Islet precursor cell (in vitro differentiated cells): ENCODE data around the gene STAC.

ENCODE experiments used
- DNase-seq: peaks from one replicate; pipeline ENCODE4 v3.0.0-alpha.2; 2018

The STAC gene, protein sequence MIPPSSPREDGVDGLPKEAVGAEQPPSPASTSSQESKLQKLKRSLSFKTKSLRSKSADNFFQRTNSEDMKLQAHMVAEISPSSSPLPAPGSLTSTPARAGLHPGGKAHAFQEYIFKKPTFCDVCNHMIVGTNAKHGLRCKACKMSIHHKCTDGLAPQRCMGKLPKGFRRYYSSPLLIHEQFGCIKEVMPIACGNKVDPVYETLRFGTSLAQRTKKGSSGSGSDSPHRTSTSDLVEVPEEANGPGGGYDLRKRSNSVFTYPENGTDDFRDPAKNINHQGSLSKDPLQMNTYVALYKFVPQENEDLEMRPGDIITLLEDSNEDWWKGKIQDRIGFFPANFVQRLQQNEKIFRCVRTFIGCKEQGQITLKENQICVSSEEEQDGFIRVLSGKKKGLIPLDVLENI

DNA sequence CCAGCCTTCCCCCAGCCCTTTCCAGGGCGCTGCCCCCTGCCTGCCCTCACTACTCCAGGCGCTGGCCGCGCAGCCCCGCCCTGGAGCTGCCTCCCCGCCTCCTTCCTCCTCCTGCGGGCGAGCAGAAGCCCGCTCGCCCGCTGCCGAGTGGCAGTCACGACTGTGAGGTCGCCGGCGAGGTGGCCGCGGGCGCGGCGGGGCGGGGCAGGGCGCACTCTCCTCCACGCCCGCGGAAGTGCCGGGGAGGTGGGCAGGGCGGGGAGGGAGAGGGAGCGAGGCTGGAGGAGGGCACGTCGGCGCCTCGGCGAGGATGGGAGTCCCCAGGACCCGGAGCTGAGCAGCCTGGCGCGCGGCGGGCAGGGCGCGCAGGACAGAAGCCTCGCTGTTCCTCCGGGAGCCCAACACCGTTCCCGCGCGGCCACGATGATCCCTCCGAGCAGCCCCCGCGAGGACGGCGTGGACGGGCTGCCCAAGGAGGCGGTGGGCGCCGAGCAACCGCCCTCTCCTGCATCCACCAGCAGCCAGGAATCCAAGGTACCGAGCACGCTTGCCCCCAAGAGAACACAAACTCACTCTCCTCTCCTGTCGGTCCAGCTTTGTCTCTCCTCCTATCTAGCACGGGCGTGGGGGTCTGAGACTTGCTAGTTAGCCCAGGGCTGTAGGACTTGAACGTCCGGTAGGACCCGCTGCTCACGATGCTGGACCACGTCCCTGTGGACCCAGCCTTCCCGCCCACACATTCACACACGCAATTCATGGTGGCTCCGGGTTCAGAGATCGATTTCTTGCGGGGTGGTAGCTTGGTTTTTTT lies at the start of gene STAC:
STAC (plus strand) TSS at position 284 of the 811 bp plus-strand sequence; CDS start at position 424, 140 bp downstream.
- DNase-seq: peak; percentile 86

- no peak for DNase-seq
These were observed 48.2 kb upstream of the STAC start for GRCh38 chr3:36332139-36332538.

- peak; percentile 73 for DNase-seq
These were observed 18.1 kb upstream of the STAC start for GRCh38 chr3:36362216-36362615.

DNA sequence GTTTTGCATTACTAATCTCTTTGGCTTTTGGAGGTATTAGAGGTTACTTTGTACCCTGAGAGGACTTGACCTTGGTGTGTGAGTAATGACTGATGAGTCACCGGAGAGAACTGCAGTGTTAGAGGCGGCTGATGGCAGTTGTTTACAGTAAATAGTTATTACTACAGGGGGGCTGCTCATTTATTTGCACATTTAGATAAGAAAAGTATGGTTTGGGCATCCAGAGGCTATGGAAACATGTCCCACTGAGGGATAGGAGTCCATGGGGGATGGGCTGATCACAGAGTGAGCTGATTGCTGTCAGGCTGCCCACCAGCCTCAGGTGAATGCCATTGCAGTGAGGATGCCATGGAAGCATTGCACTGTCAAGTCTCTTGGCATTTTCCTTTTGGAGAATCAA lies 17.3 kb upstream of the STAC start:
- DNase-seq: peak; percentile 84

DNA sequence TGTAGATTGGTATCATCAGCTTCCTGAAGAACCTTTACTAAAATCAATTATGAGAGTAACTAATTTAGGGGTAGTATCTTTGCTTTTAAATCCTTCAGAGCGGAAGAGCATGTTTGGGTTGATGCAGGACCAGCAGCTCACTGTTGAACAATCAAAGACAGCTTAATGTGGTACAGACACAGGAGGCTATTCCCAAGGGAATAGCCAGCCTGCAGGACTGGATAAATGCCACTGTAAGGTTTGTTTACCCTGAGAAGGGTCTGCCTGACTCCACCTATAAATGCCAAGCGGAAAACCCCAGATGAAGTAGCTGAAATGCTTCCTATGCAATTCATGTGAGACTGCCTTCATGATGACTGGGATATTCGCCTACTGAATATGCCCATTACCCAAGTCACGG lies 16.0 kb upstream of the STAC start:
- no peak for DNase-seq

DNA sequence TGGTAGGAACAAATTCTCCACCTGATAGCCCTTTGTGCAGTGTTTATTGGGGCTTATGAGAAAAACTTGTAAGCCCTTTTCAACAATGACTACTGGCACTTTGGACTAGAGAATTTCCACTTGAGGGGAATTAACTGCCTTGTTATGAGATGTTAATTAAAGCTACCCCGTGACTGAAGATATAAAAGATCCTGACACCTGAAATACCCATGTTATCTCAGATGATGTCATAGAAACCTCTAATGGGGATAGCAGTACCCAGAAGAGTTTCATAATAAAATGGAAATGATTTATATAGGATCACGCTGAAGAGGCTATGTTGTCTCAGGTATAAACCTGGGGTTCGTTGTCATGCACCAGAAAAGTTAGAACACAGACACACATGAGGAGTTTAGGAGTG lies 14.5 kb upstream of the STAC start:
- no peak for DNase-seq

GRCh38 chr3:36366308-36366707 lies 14.0 kb upstream of the STAC start:
- no peak for DNase-seq

DNA sequence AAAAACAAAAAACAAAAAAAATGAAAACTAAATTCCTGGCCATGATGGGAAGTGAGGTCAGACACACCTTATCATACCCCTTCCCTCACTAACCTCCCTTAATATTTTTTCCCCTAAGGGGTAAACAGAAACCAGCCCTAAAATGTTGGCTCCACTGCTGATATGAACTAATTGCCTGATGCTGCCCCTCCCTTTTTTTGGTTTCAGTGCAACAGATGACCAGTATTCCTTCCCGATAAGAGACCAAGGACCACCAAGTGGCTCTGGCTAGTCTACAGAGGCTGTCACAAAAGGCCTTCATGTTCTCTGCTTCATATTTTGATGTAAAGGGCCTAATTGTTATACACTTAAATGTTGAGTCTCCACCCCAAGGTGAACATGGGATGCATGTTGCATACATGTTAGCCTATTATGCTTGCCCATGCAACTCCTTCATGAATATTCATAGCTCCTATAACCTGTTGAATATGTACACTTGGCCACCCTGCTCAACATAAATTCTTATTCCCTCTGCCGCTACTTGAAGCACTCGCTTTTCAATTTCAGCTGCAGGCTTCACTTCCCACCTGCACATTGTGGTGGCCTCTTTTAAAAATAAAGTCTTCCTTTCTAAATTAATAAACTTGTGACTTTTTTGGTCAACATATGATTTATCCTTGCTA lies 12.3 kb upstream of the STAC start:
- no peak for DNase-seq

GRCh38 chr3:36372534-36372935 lies 7.8 kb upstream of the STAC start:
- DNase-seq: no peak

DNA sequence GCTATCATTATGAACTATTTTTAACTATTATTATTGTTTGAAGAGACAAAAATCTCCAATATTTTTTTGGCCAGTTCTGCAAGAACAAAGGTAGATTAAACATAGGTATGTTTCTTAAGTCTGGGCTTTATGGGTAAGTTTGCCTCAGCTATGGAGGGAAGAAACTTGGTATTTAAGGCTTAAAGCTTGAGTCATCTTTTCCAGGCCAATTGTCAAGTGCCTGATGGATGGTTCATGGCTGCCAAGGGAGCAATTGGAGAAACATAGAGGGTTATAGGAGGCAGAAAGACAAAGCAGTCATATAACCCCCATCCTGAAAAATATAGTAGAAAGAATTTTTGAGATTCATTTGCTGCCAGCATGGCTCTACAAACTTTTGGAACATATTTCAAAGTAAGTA lies 7.2 kb upstream of the STAC start:
- DNase-seq: no peak

- no peak for DNase-seq
These were observed 6.6 kb upstream of the STAC start for GRCh38 chr3:36373666-36374065.

DNA sequence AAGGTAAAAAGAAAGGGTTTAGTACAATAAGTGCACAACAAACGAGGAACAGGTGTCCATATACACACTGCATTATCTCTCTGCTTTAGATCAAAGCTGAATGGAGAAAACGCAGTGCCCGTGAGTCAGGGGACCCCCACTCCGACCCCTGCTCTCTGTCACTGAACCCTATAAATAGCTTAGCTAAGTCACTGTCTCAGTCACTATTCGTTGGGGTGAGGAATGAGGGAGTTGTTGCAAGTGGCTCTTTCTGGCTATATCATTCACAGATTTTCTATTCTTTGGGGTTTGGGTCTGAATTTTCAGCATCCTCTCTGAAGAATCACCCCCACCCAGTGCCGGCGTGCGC lies 458 bp upstream of the STAC start:
- no peak for DNase-seq

DNA sequence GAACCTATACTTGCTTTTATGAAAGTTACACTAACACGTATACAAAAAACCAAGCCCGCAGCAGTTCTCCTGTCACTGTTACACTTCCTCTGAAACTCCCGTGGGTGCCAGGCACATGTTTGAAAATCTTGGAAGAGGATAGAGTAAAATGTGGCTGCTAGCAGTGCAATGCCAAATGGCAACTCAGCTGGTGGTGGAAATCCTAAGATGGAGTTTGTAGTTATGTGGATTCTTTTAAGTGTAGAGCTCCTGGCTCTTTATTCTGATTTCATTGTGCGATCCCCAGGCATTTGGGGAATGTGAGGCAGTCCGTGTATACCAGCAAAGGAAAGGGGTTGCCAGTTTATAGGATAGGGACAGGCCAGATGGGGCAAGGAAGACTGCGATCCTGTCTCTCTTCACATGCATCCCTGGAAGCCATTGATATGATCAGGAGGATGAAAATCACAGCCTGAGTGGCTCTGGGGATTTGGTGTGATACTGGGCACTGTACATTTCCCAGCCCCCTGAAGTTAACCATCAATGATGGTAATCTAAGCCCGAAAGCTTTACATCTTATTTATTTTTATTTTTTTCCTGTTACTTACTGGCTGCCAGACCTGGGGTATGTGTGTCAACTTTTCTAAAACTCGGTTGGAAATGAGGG lies 1.1 kb downstream of the STAC start:
- DNase-seq: no peak

DNA sequence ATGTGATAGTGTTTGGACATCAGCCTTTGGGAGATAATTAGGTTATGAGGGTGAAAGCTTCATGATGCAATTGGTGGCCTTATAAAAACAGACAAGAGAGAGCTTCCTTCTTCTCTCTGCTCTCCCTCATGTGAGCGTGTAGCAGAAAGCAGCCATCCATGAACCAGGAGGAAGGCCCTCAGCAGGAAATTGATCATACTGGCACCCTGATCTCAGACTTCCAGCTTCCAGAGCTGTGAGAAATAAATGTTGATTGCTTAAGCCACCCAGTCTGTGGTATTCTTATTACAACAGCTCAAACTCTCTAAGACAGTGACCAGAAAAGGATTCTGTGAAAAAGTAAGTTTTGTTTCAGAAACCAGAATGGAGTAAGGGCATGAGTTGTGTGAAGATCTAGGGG lies 13.3 kb downstream of the STAC start:
- DNase-seq: no peak

DNA sequence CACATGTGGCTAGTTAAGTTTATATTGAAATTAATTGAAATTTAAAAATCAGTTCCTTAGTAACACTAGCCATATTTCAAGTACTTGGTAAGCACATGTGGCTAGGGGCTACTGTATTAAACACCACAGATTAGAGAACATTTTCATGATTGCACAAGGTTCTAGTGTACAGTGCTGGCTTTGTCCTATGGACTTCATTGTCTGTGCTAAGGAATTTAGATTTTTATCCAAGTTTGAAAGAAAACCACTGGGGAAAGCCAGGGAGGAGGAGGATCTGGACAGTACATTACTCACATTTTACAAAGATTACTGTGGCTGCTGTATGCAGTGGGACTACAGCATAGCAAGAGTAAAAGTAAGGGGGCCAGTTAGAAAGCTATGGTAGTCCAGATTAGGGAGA lies 13.9 kb downstream of the STAC start:
- no peak for DNase-seq

GRCh38 chr3:36397841-36398240 lies 17.5 kb downstream of the STAC start:
- DNase-seq: no peak

DNA sequence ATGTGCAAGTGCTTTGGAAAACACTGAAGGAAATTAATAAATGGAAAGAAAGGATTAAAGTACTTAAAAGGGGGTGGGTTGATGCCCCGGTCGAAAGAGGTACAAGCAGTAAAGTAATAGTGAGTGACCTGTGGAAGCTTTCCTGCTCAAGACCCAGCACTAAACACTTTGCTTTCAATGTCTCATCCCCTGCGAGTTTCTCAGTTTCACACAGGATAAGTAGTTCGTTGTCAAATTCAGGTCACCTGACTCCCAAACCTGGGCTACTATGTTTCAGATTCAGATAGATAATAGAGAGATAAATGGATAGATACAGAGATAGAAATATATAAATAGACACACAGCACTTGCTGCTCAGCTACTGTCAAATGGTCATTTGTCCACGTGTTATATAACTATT lies 19.6 kb downstream of the STAC start:
- DNase-seq: no peak

DNA sequence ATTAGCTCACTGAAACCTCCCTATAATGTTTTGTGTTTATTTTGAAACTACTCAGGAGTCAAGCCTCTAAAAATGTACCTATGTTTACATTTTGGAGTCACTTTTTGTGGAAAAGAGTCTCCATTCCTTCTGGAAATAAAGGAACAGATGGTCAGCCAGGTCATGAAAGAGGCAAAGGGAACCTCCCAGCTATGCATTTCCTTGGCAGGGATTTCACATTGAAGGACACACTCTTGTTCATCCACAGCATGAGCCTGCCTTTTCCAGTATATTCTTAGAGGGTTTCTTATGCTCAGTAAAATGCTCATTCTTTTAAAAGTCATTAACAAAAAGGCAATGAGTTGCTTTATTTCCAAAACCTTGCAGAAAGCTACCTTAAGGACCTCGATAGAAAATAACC lies 20.8 kb downstream of the STAC start:
- no peak for DNase-seq

GRCh38 chr3:36403661-36404060 lies 23.4 kb downstream of the STAC start:
- DNase-seq: no peak

GRCh38 chr3:36405190-36405589 lies 24.9 kb downstream of the STAC start:
- DNase-seq: no peak

DNA sequence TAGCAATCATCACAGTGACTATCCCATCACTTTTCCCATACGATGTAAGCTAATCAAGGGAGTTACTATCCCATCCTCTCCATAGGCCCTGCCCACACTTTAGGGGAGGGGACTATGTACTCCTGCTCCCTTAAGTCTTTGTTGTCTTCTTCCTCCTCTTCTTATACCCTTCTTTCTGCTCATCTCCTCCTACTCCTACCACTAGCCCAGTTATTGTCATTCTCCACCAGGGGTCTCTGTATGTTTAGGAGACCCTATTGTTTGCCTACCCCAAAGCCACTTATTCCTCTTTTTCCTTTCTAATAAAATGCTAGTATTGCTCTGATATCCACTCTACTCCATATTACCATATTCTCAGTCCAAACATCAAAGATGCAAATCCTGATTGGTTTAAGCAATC lies 27.8 kb downstream of the STAC start:
- no peak for DNase-seq

DNA sequence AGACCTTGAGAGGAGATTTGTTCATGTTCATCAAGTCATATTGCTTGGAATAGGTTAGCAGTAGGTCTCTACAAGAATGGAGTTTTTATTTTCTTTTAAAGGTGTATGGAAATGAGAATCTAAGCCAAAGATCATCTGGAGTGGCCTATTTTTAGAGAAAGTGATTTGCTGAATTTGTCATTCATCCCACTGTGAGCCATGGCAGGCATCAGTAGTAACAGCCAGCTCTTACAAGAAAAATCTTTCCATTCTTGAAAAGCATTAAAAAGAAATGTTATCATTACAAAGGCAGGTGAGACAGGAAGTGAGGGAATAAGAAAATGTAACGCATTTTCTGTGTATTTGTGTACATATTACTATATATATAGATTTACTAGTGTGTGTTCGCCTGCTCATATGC lies 29.6 kb downstream of the STAC start:
- no peak for DNase-seq

GRCh38 chr3:36411587-36411986 lies 31.3 kb downstream of the STAC start:
- no peak for DNase-seq
